K562 (cell line): ENCODE measurements around the gene TMEM150A. TPM values are rescaled to one million over a fixed set of nuclear protein-coding genes. Genes with fewer than 3 reads are reported as not detected.
"Not testable (repeated sequence)": the region's sequence is repeated elsewhere in the genome, so short reads cannot be mapped to it uniquely, and the experiment has no call there.

Experiments
- ATAC-seq: fragments of 200-7000 bp; cut with Tn5 transposase; 3 replicates; pipeline ENCODE4 v1.9.1; 2020; ENCODE audit warnings: moderate library complexity
- BruUV-seq: library from RNA; stranded (reverse); fragments of 400-500 nt; replicated peaks from 2 replicates; lab custom pipeline; 2021; lab: Mats Ljungman, UMichigan
- CTCF ChIA-PET: fragments of 300-600 bp; formaldehyde crosslinking; extraction: SDS; loops from one replicate; lab custom pipeline; 2021; ENCODE audit warnings: low intra/inter-chr PET ratio; lab: Yijun Ruan, JAX
- POLR2A ChIA-PET: fragments of 300-600, 350-650 bp; sonication (Branson Sonifier 250); formaldehyde crosslinking; extraction: SDS; loops from one replicate; lab custom pipeline; 2021; ENCODE audit warnings: antibody characterized with exemption, inconsistent platforms; lab: Yijun Ruan, JAX
- DNase-seq, 4 experiments: peaks; one replicate each; pipeline versions ENCODE4 v3.0.0 to v3.0.0-alpha.2; 2011 to 2018; ENCODE audit warnings: low spot score in 3 of 4, mixed read lengths in 3 of 4; ENCODE audit errors: extremely low read depth in 1 of 4
- FAIRE-seq: peaks from 2 replicates; lab custom pipeline; 2011; peaks lifted over from hg19 to GRCh38; lab: Jason Lieb, UNC
- H2AFZ ChIP-seq: 2 replicates; pipeline ENCODE4 v1.6.0; 2011; ENCODE audit warnings: low read depth, low read length, control low read depth, inconsistent platforms
- H3K27ac ChIP-seq: fragments of 200-600 bp; 3 replicates; pipeline ENCODE4 v1.8.0; 2011; ENCODE audit warnings: low read depth, mild to moderate bottlenecking, control low read depth, inconsistent platforms, low read length, moderate library complexity, mixed read lengths; ENCODE audit errors: extremely low read depth
- H3K27me3 ChIP-seq, 2 experiments: fragments of 300-600 bp in 1 of 2; 2 replicates in 1 of 2; 3 replicates in 1 of 2; pipeline versions ENCODE4 v1.6.0 to v1.8.0; 2011; ENCODE audit warnings: inconsistent platforms in 2 of 2, low read length in 2 of 2, mild to moderate bottlenecking in 1 of 2, mixed read lengths in 1 of 2, moderate library complexity in 1 of 2; ENCODE audit not compliant: control insufficient read depth in 2 of 2, insufficient read depth in 2 of 2
- H3K36me3 ChIP-seq: fragments of 300-600 bp; 3 replicates; pipeline ENCODE4 v1.8.0; 2011; ENCODE audit warnings: mild to moderate bottlenecking, low read length, inconsistent platforms; ENCODE audit not compliant: control insufficient read depth, insufficient read depth
- H3K4me1 ChIP-seq, 2 experiments: fragments of 200-600 bp in 1 of 2; replicated peaks in 1 of 2; 2 replicates in 1 of 2; 3 replicates in 1 of 2; pipeline versions ENCODE4 v1.5.1 to v1.8.0; 2011; ENCODE audit warnings: inconsistent platforms in 2 of 2, low read length in 2 of 2, mild to moderate bottlenecking in 1 of 2, mixed read lengths in 1 of 2, moderate library complexity in 1 of 2; ENCODE audit not compliant: control insufficient read depth in 2 of 2, insufficient read depth in 2 of 2
- H3K4me2 ChIP-seq: 2 replicates; pipeline ENCODE4 v1.6.1; 2011; ENCODE audit warnings: low read length, control low read depth, inconsistent platforms, mixed read lengths; ENCODE audit not compliant: insufficient read depth
- H3K4me3 ChIP-seq: fragments of 200-600 bp; sonication (generic), shearing (Covaris generic); 2 replicates; pipeline ENCODE4 v1.5.1; 2016; ENCODE audit warnings: control low read depth, inconsistent platforms
- H3K79me2 ChIP-seq: fragments of 200-600 bp; 3 replicates; pipeline ENCODE4 v1.8.0; 2011; ENCODE audit warnings: low read length, inconsistent platforms; ENCODE audit not compliant: control insufficient read depth, insufficient read depth
- H3K9ac ChIP-seq, 2 experiments: 2 replicates each; pipeline versions ENCODE4 v1.6.0 to v1.6.1; 2011; ENCODE audit warnings: low read depth in 2 of 2, low read length in 2 of 2, control low read depth in 1 of 2, inconsistent platforms in 1 of 2, mild to moderate bottlenecking in 1 of 2, mixed read lengths in 1 of 2; ENCODE audit not compliant: insufficient read depth in 1 of 2
- H3K9me1 ChIP-seq: one replicate; pipeline ENCODE4 v1.6.0; 2011; ENCODE audit warnings: inconsistent platforms, mild to moderate bottlenecking, low read length, moderate library complexity; ENCODE audit not compliant: control insufficient read depth, insufficient read depth
- H3K9me3 ChIP-seq: replicated peaks from 2 replicates; pipeline ENCODE4 v1.5.1; 2011; ENCODE audit warnings: low read depth, low read length, inconsistent platforms; ENCODE audit not compliant: control insufficient read depth, insufficient read depth
- H4K20me1 ChIP-seq: replicated peaks from 2 replicates; pipeline ENCODE4 v1.6.1; 2011; ENCODE audit warnings: low read length, inconsistent platforms, mixed read lengths; ENCODE audit not compliant: control insufficient read depth, insufficient read depth
- NR3C1 ChIP-seq: sonication (generic); formaldehyde crosslinking; IDR thresholded peaks from 2 replicates; pipeline ENCODE4 v1.8.1; 2022; ENCODE audit warnings: missing genetic modification reagents
- POLR2A ChIP-seq: fragments of 450-650 bp; conservative IDR thresholded peaks from 2 replicates; pipeline ENCODE4 v1.6.1; 2016
- POLR2G ChIP-seq: fragments of 200-400 bp; formaldehyde crosslinking; IDR thresholded peaks from 2 replicates; pipeline ENCODE4 v1.6.1; 2017; ENCODE audit warnings: low read depth, mild to moderate bottlenecking, antibody characterized with exemption, low read length, moderate library complexity
- ZNF436 ChIP-seq: fragments of 250-450, 450-650 bp; sonication (Bioruptor Pico); formaldehyde crosslinking; IDR thresholded peaks from 2 replicates; pipeline ENCODE4 v1.7.0; 2020; ENCODE audit warnings: mild to moderate bottlenecking
- WGBS: fragments of 100-300 bp; shearing (Covaris generic); methylation state at CpG from one replicate; pipeline ENCODE4 v1.1.6; 2016; ENCODE audit warnings: low coverage, mixed read lengths; ENCODE audit not compliant: insufficient coverage; ENCODE audit errors: missing lambda C conversion rate; 5-methylcytosine and 5-hydroxymethylcytosine counted together
- in situ Hi-C: fragments of 300-500 bp; cut with MboI; formaldehyde crosslinking; loops from 4 replicates; pipeline ENCODE4 v1.15.0; 2018; ENCODE audit warnings: inconsistent platforms, mixed read lengths
- intact Hi-C: fragments of 100-400 bp; cut with micrococcal nuclease; formaldehyde crosslinking; loops from 2 replicates; pipeline ENCODE4 v1.14.2; 2022
- polyA plus RNA-seq, 8 experiments: library from polyadenylated mRNA; depleted of rRNA in 4 of 8; stranded (reverse) in 5 of 8; unstranded in 3 of 8; fragments of >200 nt; fragmentation: Nextera tagmentation in 2 of 8; fragmentation: Illumina TruSeq in 1 of 8; extraction: Ambion mirVana in 2 of 8; extraction: Trizol in 1 of 8; gene quantifications; 2 replicates each; pipeline versions ENCODE4 v1.2.1 to v1.2.3, GENCODE V29; 2011 to 2014; ENCODE audit warnings: inconsistent platforms in 1 of 8, missing spikeins in 1 of 8
- total RNA-seq, 7 experiments: library from RNA; depleted of rRNA in 6 of 7; stranded (reverse); fragments of >200 nt in 6 of 7; fragmentation: Illumina TruSeq in 2 of 7; extraction: Trizol in 2 of 7; gene quantifications; 2 replicates each; pipeline versions ENCODE4 v1.2.1 to v1.2.3, GENCODE V29; 2011 to 2021; ENCODE audit warnings: low replicate concordance in 1 of 7

Gene TMEM150A
- total and polyA plus RNA-seq, 9 of the 15 experiments (the other 6 are each of a cell fraction or from before 2014, with no cell fraction given) = 3.9 to 17.1 (median 8.4) TPM

- Histone ChIP-seq H3K9ac (peak overlapping the region in 1 of 2 experiments; percentile 37; a peak in 1 of 4 replicates), H3K9me3 (no peaks in the 10 kb centered on the region), H3K9me1 (no peaks in the 10 kb centered on the region), H3K36me3 (peaks cover 43% of the 10 kb centered on the region; the same call in 2 of the 3 replicates), H4K20me1 (no peaks in the 10 kb centered on the region), H3K27me3 (no peaks in the 10 kb centered on the region), H2AFZ (no peak overlapping the region), H3K4me2 (peak overlapping the region; percentile 22; the same call in 1 of the 2 replicates), H3K27ac (no peak overlapping the region), H3K79me2 (peaks cover 31% of the 10 kb centered on the region; the same call in 2 of the 3 replicates), H3K4me1 (peaks cover 9 to 31% of the 10 kb centered on the region in 2 experiments; a peak in 4 of 5 replicates), H3K4me3 (no peak overlapping the region; the same call in 1 of the 2 replicates)
- ChIA-PET POLR2A (interaction anchor here (0.6 to 5.5 kb wide), 11 partner anchors 9 to 107 kb away, joined by 3 to 31 read pairs (median 4); partner anchors contain the start of genes MAT2A, RNF181 and USP39), CTCF (interaction anchor here (0.7 kb wide), 1 partner anchor 44 kb away, joined by 3 read pairs; the partner anchor contains the start of gene GGCX)
- DNase-seq (no peak), ATAC-seq (no peak), FAIRE-seq (no peak)
- in situ Hi-C loops (no loop called here), intact Hi-C loops (loop anchor here (5.0 kb wide), 1 partner anchor 182 kb away; no protein-coding TSS in a partner anchor)
- TF ChIP-seq POLR2G (0 out of 2 replicates have a peak, but pooled peaks have one; percentile 15), POLR2A (0 out of 2 replicates have a peak, but pooled peaks have one; percentile 22), NR3C1 (CRISPR knock-in tag) (no peak), ZNF436 (CRISPR knock-in tag) (0 out of 2 replicates have a peak, but pooled peaks have one; percentile 31)
- WGBS = 48% methylated on average over 6 of the region's 6 CpGs
- no TSS peak for BruUV-seq
Measured at GRCh38 chr2:85604568-85605339, 2.3 kb upstream of the TMEM150A start.

GRCh38 chr2:85604133-85604444 lies 1.6 kb upstream of the TMEM150A start:
- H3K9me3 ChIP-seq, H3K9me1 ChIP-seq, H4K20me1 ChIP-seq, CTCF ChIA-PET, H3K27me3 ChIP-seq, ATAC-seq, DNase-seq, in situ Hi-C loops, BruUV-seq, FAIRE-seq, H3K27ac ChIP-seq: not testable (repeated sequence)
- Histone ChIP-seq H3K9ac (peak overlapping the region; percentile 59; a peak in 1 of 4 replicates), H3K4me3 (peak overlapping the region; percentile 79), H2AFZ (peak overlapping the region; percentile 33; the same call in 1 of the 2 replicates), H3K36me3 (peaks cover 39% of the 10 kb centered on the region; the same call in 2 of the 3 replicates), H3K79me2 (peaks cover 31% of the 10 kb centered on the region; the same call in 2 of the 3 replicates), H3K4me1 (peaks cover 9 to 34% of the 10 kb centered on the region in 2 experiments; a peak in 4 of 5 replicates), H3K4me2 (peak overlapping the region; percentile 100)
- POLR2A ChIA-PET = interaction anchor here (0.6 to 5.5 kb wide), 10 partner anchors 8 to 108 kb away, joined by 3 to 31 read pairs (median 5); partner anchors contain the start of genes C2orf68, MAT2A, RNF181 and USP39
- intact Hi-C loops = loop anchor here (5.0 kb wide), 1 partner anchor 182 kb away; no protein-coding TSS in a partner anchor
- 60% methylated on average over 3 of the region's 3 CpGs for WGBS
